ENCODE data around the gene OSBPL2.

Gene OSBPL2

GRCh38 chr20:62242176-62242575 lies 3.9 kb downstream of the OSBPL2 start:
- no peak for FAIRE-seq
- TF ChIP-seq CTCF (IDR thresholded peaks at IDR 0.05; ENCODE audit: insufficient read depth, missing control alignments): no peak

DNA sequence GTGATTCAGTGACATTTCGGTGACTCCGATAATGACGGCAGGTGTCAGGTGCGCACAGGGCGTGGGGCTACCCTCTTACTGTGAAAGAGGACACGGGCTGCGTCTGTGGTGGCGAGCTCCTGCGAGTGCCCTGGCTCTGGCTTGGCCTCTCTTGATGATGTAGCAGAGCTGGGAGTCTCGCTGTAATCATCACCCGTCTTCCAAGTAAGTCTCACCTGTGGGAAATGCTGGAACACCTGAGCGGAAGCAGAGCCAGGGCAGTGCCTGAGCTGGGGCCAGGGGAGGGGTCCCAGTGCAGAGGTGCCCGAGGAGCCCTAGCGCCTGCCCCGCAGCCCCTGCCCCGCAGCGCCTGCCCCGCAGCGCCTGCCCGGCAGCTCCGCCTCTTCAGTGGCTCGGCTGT lies 4.8 kb downstream of the OSBPL2 start:
- no peak for TF ChIP-seq CTCF (IDR thresholded peaks at IDR 0.05; ENCODE audit: insufficient read depth, missing control alignments)
- DNase-seq (ENCODE audit: insufficient read length, low spot score): no peak
- FAIRE-seq: no peak

More at GRCh38 chr20:62242176-62242575, 3.9 kb downstream of the OSBPL2 start:
- DNase-seq (ENCODE audit: insufficient read length, low spot score): no peak

GRCh38 chr20:62243906-62244515 lies 5.7 kb downstream of the OSBPL2 start:
- TF ChIP-seq CTCF (IDR thresholded peaks at IDR 0.05; ENCODE audit: insufficient read depth, missing control alignments): no peak
- no peak for DNase-seq (ENCODE audit: insufficient read length, low spot score)
- FAIRE-seq: no peak

DNA sequence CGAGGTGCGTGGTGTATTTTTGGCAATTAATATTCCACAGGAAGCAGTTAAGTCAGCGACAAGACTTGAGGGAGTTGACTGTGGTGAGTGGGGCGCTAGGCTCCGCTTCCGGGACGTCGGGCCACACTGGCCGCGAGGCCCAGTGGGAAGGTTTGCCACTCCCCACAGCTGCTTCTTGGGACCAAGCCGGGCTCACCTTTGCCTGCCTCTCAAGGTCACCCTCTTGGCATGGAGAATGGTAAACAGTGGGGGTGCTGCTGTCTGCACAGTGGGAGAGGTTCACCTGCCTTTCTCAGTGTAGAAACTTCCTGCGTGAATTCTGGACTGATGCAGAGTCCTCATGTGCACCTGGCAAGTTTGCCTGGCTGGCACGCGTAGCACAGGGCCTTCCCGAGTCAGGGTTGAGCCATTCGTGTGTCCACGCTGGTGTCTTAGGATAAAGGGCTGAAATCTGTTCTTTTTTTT lies 6.4 kb downstream of the OSBPL2 start:
- FAIRE-seq (no peak), DNase-seq (ENCODE audit: insufficient read length, low spot score) (no peak)
- no peak for TF ChIP-seq CTCF (IDR thresholded peaks at IDR 0.05; ENCODE audit: insufficient read depth, missing control alignments)

- DNase-seq (ENCODE audit: insufficient read length, low spot score) (no peak), FAIRE-seq (no peak)
- no peak for TF ChIP-seq CTCF (IDR thresholded peaks at IDR 0.05; ENCODE audit: insufficient read depth, missing control alignments)
Measured at GRCh38 chr20:62245911-62246280, 7.6 kb downstream of the OSBPL2 start.

- no peak for FAIRE-seq
- DNase-seq (ENCODE audit: insufficient read length, low spot score): no peak
- no peak for TF ChIP-seq CTCF (IDR thresholded peaks at IDR 0.05; ENCODE audit: insufficient read depth, missing control alignments)
Measured at GRCh38 chr20:62246431-62246830, 8.1 kb downstream of the OSBPL2 start.

DNA sequence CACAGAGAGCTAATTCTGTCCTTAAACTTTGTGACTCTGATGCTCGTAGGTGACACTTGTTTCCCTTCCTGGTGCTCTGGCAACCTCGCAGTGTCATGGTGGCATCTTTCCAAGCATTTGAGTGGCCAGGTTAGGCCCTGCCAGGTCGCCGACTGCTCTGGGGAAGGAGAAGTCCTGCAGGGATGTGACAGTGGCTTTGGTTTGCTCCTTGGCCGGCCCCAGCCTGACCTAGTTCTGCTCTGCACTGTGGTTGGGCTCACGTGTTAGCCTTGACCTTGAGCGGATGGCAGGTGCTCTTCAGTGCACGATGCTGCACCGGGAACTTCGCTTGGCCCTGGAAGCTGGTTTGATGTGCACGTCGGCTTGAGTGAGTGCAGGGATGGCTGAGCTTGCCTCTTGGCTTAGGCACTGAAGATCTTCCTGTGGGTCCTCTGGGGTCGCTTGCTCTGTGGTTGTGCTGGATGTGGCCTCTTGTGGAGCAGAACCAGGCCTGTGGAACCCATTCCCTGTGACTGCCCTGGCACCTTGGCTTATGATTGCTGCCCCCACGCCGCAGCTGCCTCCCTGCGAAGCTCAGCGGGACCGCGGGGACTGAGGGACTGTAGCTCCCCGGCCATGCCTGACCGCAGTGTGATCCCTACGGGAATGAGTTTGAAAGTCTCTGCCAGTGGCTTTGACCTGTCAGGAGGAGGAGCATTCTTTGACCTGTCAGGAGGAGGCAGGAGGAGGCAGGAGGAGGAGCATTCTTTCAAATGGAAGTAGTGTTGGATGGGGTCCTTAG lies 8.7 kb downstream of the OSBPL2 start:
- TF ChIP-seq CTCF (IDR thresholded peaks at IDR 0.05; ENCODE audit: insufficient read depth, missing control alignments): no peak
- DNase-seq (ENCODE audit: insufficient read length, low spot score) (no peak), FAIRE-seq (no peak)
